Esophagus squamous epithelium (tissue), 5 donors: Measurements from ENCODE around the gene TPX2. TPM values are rescaled to one million over a fixed set of nuclear protein-coding genes. Genes with fewer than 3 reads are reported as not detected.

Source experiments
- DNase-seq: peaks from one replicate; lab custom pipeline; 2025; lab: John Stamatoyannopoulos, UW
- H3K27ac ChIP-seq, 4 donors: fragments of 200-600 bp; sonication (generic); one replicate each; pipeline ENCODE4 v1.5.1; 2016 to 2019; ENCODE audit warnings: mild to moderate bottlenecking in 1 of 4
- H3K27me3 ChIP-seq, 4 donors: fragments of 200-600 bp; sonication (generic); 1 replicate in 3 of 4; 2 replicates in 1 of 4; pipeline versions ENCODE4 v1.5.1 to v1.6.0; 2017 to 2021; ENCODE audit warnings: antibody characterized with exemption in 1 of 4
- H3K36me3 ChIP-seq, 3 donors: fragments of 200-600 bp; sonication (generic); one replicate each; pipeline ENCODE4 v1.5.1; 2016 to 2019
- H3K4me1 ChIP-seq, 3 donors: fragments of 200-600 bp; sonication (generic); one replicate each; pipeline ENCODE4 v1.5.1; 2017 to 2019
- H3K4me3 ChIP-seq, 4 donors: fragments of 200-600 bp; sonication (generic); 1 replicate in 3 of 4; 2 replicates in 1 of 4; pipeline ENCODE4 v1.5.1; 2016 to 2019; ENCODE audit warnings: mild to moderate bottlenecking in 2 of 4, moderate library complexity in 1 of 4
- H3K9me3 ChIP-seq, 3 donors: fragments of 200-600 bp; sonication (generic); one replicate each; pipeline ENCODE4 v1.5.1; 2016 to 2019
- POLR2A ChIP-seq, 4 donors: fragments of 450-650 bp; IDR thresholded peaks; one replicate each; pipeline ENCODE4 v1.6.1; 2017; ENCODE audit warnings: antibody characterized with exemption in 4 of 4, mild to moderate bottlenecking in 4 of 4, moderate library complexity in 3 of 4
- WGBS, 2 donors: methylation state at CpG; one replicate each; pipeline ENCODE4 v1.1.5; 2018; 5-methylcytosine and 5-hydroxymethylcytosine counted together
- intact Hi-C: fragments of 100-400 bp; cut with DNase I; formaldehyde crosslinking; loops from one replicate; pipeline ENCODE4 v1.15.0; 2022
- total RNA-seq, 4 donors: library from RNA; depleted of rRNA; stranded (reverse); fragments of >200 nt; gene quantifications; one replicate each; pipeline ENCODE4 v1.1.0, GENCODE V29; 2016
- TF ChIP-seq, protein P1 (sequence below), 6 experiments: fragments of 450-650 bp in 4 of 6; fragments of 200-600 bp in 2 of 6; sonication (generic) in 2 of 6; IDR thresholded peaks; one replicate each; pipeline ENCODE4 v1.5.1; 2016 to 2019; ENCODE audit warnings: antibody characterized with exemption in 6 of 6, mild to moderate bottlenecking in 4 of 6, moderate library complexity in 4 of 6
- donor health status: DM: yes; HTN: yes; CAD: no.

TPX2 gene
- total RNA-seq, 4 donors from 2014 or later: 11.4 to 47.1 (median 18.2) TPM

DNA sequence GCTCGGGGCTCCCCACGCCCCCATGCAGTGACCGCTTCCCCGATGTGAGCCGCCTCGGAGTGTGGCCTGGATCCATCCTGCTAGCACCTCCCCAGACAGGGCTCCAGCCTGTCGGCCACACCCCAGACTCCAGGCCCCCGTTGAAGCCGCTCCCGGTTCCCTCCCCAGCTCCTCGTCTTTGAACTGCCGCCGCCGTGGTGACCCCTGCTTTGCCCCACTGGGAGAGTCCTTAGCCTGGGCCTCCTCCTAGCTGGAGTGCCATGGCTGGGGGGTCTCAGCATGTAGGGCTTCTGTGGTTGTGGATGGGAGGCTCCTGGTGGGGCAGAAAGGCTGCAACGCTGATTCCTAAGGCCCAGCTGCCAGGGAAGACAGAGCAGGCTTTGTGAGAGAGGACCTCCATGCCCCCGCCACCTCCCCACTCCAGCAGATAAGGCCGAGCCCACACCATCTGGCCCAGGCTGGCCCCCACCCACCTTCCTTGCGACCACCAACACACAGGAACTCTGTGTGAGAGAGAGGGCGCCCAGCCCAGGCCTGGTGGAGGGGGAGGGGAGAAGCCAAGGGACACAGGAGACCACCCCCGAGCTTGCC, 94.9 kb downstream of the TPX2 start:
- no CpG with 5 or more reads among the region's 20 CpGs for WGBS, 2 donors
- no peak for DNase-seq
- TF ChIP-seq, protein P1, sequence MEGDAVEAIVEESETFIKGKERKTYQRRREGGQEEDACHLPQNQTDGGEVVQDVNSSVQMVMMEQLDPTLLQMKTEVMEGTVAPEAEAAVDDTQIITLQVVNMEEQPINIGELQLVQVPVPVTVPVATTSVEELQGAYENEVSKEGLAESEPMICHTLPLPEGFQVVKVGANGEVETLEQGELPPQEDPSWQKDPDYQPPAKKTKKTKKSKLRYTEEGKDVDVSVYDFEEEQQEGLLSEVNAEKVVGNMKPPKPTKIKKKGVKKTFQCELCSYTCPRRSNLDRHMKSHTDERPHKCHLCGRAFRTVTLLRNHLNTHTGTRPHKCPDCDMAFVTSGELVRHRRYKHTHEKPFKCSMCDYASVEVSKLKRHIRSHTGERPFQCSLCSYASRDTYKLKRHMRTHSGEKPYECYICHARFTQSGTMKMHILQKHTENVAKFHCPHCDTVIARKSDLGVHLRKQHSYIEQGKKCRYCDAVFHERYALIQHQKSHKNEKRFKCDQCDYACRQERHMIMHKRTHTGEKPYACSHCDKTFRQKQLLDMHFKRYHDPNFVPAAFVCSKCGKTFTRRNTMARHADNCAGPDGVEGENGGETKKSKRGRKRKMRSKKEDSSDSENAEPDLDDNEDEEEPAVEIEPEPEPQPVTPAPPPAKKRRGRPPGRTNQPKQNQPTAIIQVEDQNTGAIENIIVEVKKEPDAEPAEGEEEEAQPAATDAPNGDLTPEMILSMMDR (IDR thresholded peaks at IDR 0.05): no peak
- TF ChIP-seq POLR2A (IDR thresholded peaks at IDR 0.05): no peak
- Histone ChIP-seq H3K4me1 (peaks cover 3 to 23% (median 19%) of the 10 kb centered on the region in 3 donors), H3K36me3 (no peaks in the 10 kb centered on the region), H3K27me3 (peaks cover 0 to 22% (median 0%) of the 10 kb centered on the region in 4 donors), H3K27ac (no peak overlapping the region), H3K9me3 (no peaks in the 10 kb centered on the region), H3K4me3 (no peak overlapping the region)
- intact Hi-C loops: no loop called here

DNA sequence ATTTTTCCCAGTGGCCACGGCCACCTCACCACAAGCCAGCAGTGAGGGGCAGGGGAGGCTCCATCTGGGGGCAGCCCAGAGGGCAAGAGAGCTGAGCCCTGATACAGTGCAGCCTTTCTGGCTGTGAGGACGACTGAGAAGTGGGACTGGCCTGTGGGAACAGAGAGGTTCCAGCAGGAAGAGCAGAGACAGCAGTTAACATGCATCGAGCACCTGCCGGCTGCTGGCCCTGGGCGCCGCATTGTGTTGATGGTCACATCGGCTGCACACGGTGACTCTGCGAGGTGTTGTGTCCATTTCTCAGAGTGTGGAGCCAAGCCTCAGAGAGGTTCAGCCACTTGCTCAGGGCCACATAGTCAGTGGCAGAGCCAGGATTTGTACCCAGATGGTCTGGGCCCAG, 96.5 kb downstream of the TPX2 start:
- intact Hi-C loops: no loop called here
- peak overlapping the region in 1 of 4 donors; percentile 10 for H3K27ac ChIP-seq
- peaks cover 0 to 22% (median 0%) of the 10 kb centered on the region in 4 donors for H3K27me3 ChIP-seq
- TF ChIP-seq, protein P1 (IDR thresholded peaks at IDR 0.05): no peak
- no peak for TF ChIP-seq POLR2A (IDR thresholded peaks at IDR 0.05)
- no peaks in the 10 kb centered on the region for H3K36me3 ChIP-seq
- WGBS, 2 donors: 80% methylated on average over 1 of the region's 9 CpGs
- DNase-seq: no peak
- H3K4me1 ChIP-seq: peaks cover 3 to 23% (median 19%) of the 10 kb centered on the region in 3 donors
- H3K9me3 ChIP-seq: no peaks in the 10 kb centered on the region
- H3K4me3 ChIP-seq: no peak overlapping the region

DNA sequence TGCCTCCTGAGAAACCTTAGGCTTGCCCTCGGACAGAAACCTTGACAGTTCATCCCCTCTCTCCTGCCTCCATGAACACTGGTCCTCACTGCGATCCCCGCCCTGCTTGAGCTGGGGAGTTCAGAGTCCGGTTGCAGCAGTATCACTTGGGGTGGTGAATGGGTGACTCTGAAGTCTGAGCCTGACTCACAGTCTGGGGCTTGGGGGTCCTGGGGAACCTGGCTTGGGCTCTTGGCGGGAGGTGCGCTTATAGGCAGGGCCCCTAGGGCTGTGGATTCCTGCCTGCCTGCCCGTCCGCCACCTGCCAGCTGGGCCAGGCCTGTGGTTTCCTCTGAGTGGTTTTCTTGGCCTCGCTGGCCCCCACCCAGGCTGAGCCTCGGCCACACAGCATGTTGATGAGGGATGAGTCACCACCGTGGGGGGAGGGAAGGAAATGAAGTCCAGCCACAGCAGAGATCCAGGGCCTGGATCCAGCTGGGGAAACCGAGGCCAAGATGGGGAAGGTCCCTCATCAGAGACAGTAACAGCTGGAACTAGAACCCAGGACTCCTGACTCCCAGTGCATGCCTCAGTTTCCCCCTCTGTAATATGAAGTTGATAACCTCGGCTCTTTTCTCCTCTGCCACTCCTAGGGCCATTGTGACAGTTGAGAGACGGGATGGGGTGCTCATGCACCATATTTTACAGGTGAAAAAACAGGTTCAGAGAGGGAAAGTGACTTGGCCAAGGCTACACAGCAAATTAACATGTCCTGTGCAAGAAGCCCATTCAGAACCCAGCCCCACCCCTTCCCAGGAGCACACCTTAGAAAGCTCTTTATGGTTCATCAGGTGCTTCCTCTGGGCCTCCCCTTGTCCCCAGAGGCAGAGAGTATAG, 97.1 kb downstream of the TPX2 start:
- Histone ChIP-seq H3K36me3 (no peaks in the 10 kb centered on the region), H3K4me3 (no peak overlapping the region), H3K4me1 (peaks cover 3 to 23% (median 19%) of the 10 kb centered on the region in 3 donors), H3K27ac (peak overlapping the region in 1 of 4 donors; percentile 10), H3K27me3 (peaks cover 0 to 26% (median 0%) of the 10 kb centered on the region in 4 donors), H3K9me3 (no peaks in the 10 kb centered on the region)
- 17 to 36% methylated on average over 2 to 10 of the region's 14 CpGs for WGBS, 2 donors
- TF ChIP-seq, protein P1 (IDR thresholded peaks at IDR 0.05): no peak
- TF ChIP-seq POLR2A (IDR thresholded peaks at IDR 0.05): no peak
- no peak for DNase-seq
- intact Hi-C loops: no loop called here

DNA sequence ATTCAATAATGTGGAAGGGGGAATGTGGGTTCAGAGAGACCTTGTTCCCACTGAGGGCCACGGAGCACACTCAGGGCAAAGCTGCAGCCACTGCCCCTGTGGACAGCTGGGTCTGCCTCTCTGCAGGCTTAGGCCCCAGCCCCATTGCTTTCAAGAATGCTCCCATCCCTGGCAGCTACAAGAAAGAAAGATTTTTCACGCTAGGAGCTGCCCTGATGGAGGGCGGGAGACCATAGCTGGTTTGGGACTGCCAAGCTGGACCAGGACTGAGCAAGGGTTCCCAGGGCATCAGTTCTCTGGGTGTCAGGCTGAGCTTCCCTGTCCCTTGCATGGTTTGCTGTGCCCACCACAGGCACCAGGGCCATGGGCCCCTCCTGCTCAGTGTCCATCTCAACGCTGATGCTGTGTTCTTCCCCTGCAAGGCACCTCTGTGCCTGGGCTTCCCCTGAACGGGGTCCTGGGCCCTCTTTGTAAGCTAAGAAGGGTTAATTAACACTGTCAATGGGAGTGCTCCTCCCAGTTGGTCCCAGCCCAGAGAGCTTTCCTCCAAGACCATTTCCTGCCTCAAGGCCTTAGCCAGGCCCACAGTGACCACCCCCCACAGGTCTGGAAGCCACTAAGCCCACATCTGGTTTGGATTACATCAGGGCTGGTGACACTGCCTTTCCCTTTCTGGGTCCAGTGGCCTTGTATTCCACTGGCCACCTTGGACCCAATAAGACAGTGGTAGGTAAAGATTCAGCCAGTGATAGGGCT, 97.9 kb downstream of the TPX2 start:
- intact Hi-C loops: no loop called here
- WGBS, 2 donors: 51% methylated on average over 2 of the region's 5 CpGs; no CpG with 5 or more reads in 1 of the 2 donors
- DNase-seq: no peak
- H3K4me1 ChIP-seq: peaks cover 3 to 28% (median 19%) of the 10 kb centered on the region in 3 donors
- H3K9me3 ChIP-seq: no peaks in the 10 kb centered on the region
- no peak overlapping the region for H3K4me3 ChIP-seq
- H3K36me3 ChIP-seq: no peaks in the 10 kb centered on the region
- TF ChIP-seq, protein P1 (IDR thresholded peaks at IDR 0.05): no peak
- TF ChIP-seq POLR2A (IDR thresholded peaks at IDR 0.05): no peak
- H3K27ac ChIP-seq: no peak overlapping the region
- peaks cover 0 to 26% (median 0%) of the 10 kb centered on the region in 4 donors for H3K27me3 ChIP-seq
